IMR-90 (cell line): ENCODE measurements around the gene OR5L1. TPM values are rescaled to one million over a fixed set of nuclear protein-coding genes. Genes with fewer than 3 reads are reported as not detected.

Experiments used
- ATAC-seq: fragments of 200-7000 bp; cut with Tn5 transposase; 2 replicates; pipeline ENCODE4 v1.9.1; 2020; ENCODE audit warnings: low read depth, mild to moderate bottlenecking, moderate library complexity
- BruUV-seq: library from RNA; stranded (reverse); fragments of 400-500 nt; replicated peaks from 2 replicates; lab custom pipeline; 2021; lab: Mats Ljungman, UMichigan
- CTCF ChIA-PET: fragments of 300-600 bp; formaldehyde crosslinking; extraction: SDS; loops from one replicate; lab custom pipeline; 2021; ENCODE audit warnings: antibody characterized with exemption; lab: Yijun Ruan, JAX
- POLR2A ChIA-PET: fragments of 300-600 bp; sonication (Branson Sonifier 250); formaldehyde crosslinking; loops from one replicate; lab custom pipeline; 2022; ENCODE audit warnings: antibody characterized with exemption; ENCODE audit not compliant: unreplicated experiment; lab: Charles Lee
- DNase-seq: peaks from one replicate; pipeline ENCODE4 v3.0.0; 2013
- H2AFZ ChIP-seq: replicated peaks from 2 replicates; pipeline ENCODE3; 2013; ENCODE audit warnings: low read length, mild to moderate bottlenecking; ENCODE audit not compliant: poor library complexity
- H2AK5ac ChIP-seq: 2 replicates; pipeline ENCODE4 v1.6.1; 2013; ENCODE audit warnings: low read depth, low read length, inconsistent platforms
- H2AK9ac ChIP-seq: replicated peaks from 2 replicates; pipeline ENCODE3; 2013; ENCODE audit warnings: mild to moderate bottlenecking, low read depth, low read length, moderate library complexity; ENCODE audit not compliant: poor library complexity
- H2BK120ac ChIP-seq: 2 replicates; pipeline ENCODE4 v1.6.1; 2013; ENCODE audit warnings: low read depth, low read length, inconsistent platforms
- H2BK15ac ChIP-seq: 3 replicates; pipeline ENCODE4 v1.6.1; 2013; ENCODE audit warnings: low read depth, low read length, inconsistent platforms
- H2BK20ac ChIP-seq: 2 replicates; pipeline ENCODE4 v1.6.1; 2013; ENCODE audit warnings: low read depth, mild to moderate bottlenecking, inconsistent platforms, low read length, moderate library complexity
- H2BK5ac ChIP-seq: 2 replicates; pipeline ENCODE4 v1.6.1; 2013; ENCODE audit warnings: mild to moderate bottlenecking, low read depth, low read length, inconsistent platforms; ENCODE audit not compliant: poor library complexity, severe bottlenecking
- H3K14ac ChIP-seq: replicated peaks from 2 replicates; pipeline ENCODE4 v1.6.1; 2013; ENCODE audit warnings: low read depth, low read length, inconsistent platforms
- H3K18ac ChIP-seq: 2 replicates; pipeline ENCODE4 v1.6.1; 2013; ENCODE audit warnings: low read depth, low read length, control low read depth
- H3K23ac ChIP-seq: 2 replicates; pipeline ENCODE4 v1.6.1; 2013; ENCODE audit warnings: low read depth, low read length, inconsistent platforms
- H3K27ac ChIP-seq: 2 replicates; pipeline ENCODE4 v1.5.1; 2013; ENCODE audit warnings: mild to moderate bottlenecking, control low read depth, low read length; ENCODE audit not compliant: insufficient read depth
- H3K27me3 ChIP-seq: 2 replicates; pipeline ENCODE4 v1.6.1; 2013; ENCODE audit warnings: low read length; ENCODE audit not compliant: control insufficient read depth, insufficient read depth
- H3K36me3 ChIP-seq: 2 replicates; pipeline ENCODE4 v1.6.1; 2013; ENCODE audit warnings: low read length, mixed read lengths; ENCODE audit not compliant: control insufficient read depth, insufficient read depth
- H3K4ac ChIP-seq: 2 replicates; pipeline ENCODE4 v1.6.1; 2013; ENCODE audit warnings: low read depth, low read length, inconsistent platforms
- H3K4me1 ChIP-seq: 2 replicates; pipeline ENCODE4 v1.6.1; 2013; ENCODE audit warnings: low read length, mixed read lengths; ENCODE audit not compliant: control insufficient read depth, insufficient read depth
- H3K4me2 ChIP-seq: 2 replicates; pipeline ENCODE4 v1.6.1; 2013; ENCODE audit warnings: low read depth, mild to moderate bottlenecking, control low read depth, low read length, moderate library complexity
- H3K4me3 ChIP-seq: 2 replicates; pipeline ENCODE4 v1.5.1; 2013; ENCODE audit warnings: low read depth, mild to moderate bottlenecking, control low read depth, low read length, moderate library complexity; ENCODE audit not compliant: insufficient read depth
- H3K56ac ChIP-seq: 2 replicates; pipeline ENCODE4 v1.6.1; 2013; ENCODE audit warnings: low read length, inconsistent platforms; ENCODE audit not compliant: insufficient read depth; ENCODE audit errors: extremely low read depth
- H3K79me1 ChIP-seq, 2 experiments: 2 replicates each; pipeline ENCODE4 v1.6.1; 2013; ENCODE audit warnings: low read length in 2 of 2, inconsistent platforms in 1 of 2, low read depth in 1 of 2
- H3K9ac ChIP-seq: 2 replicates; pipeline ENCODE4 v1.6.1; 2013; ENCODE audit warnings: low read depth, low read length, control low read depth
- H3K9me1 ChIP-seq: 2 replicates; pipeline ENCODE4 v1.6.1; 2013; ENCODE audit warnings: low read length, inconsistent platforms; ENCODE audit not compliant: insufficient read depth
- H3K9me3 ChIP-seq: 2 replicates; pipeline ENCODE4 v1.6.1; 2013; ENCODE audit warnings: low read length; ENCODE audit not compliant: control insufficient read depth, insufficient read depth
- H4K20me1 ChIP-seq: 2 replicates; pipeline ENCODE4 v1.6.1; 2013; ENCODE audit warnings: low read length, inconsistent platforms; ENCODE audit not compliant: insufficient read depth
- H4K5ac ChIP-seq: 2 replicates; pipeline ENCODE4 v1.6.1; 2013; ENCODE audit warnings: mild to moderate bottlenecking, low read depth, low read length, control low read depth
- H4K8ac ChIP-seq, 2 experiments: 2 replicates each; pipeline ENCODE4 v1.6.1; 2013; ENCODE audit warnings: low read depth in 2 of 2, low read length in 2 of 2, control low read depth in 1 of 2, inconsistent platforms in 1 of 2
- H4K91ac ChIP-seq: 2 replicates; pipeline ENCODE4 v1.6.1; 2013; ENCODE audit warnings: low read depth, low read length, inconsistent platforms; ENCODE audit not compliant: insufficient read depth
- CHD1 ChIP-seq: IDR thresholded peaks from 2 replicates; pipeline ENCODE4 v1.6.1; 2012; ENCODE audit warnings: low read depth, low read length, improper control_type of control experiment
- MAFK ChIP-seq: IDR thresholded peaks from 2 replicates; pipeline ENCODE4 v1.6.1; 2012; ENCODE audit warnings: low read depth, low read length, improper control_type of control experiment
- WGBS, 2 experiments: methylation state at CpG; one replicate each; pipeline versions ENCODE4 v1.1.5 to v1.1.7; 2013; ENCODE audit warnings: missing lambda C conversion rate in 2 of 2; ENCODE audit not compliant: insufficient read length in 1 of 2; ENCODE audit errors: extremely low coverage in 2 of 2; 5-methylcytosine and 5-hydroxymethylcytosine counted together
- dilution Hi-C: fragments of 300-500 bp; cut with HindIII; formaldehyde crosslinking; loops from one replicate; pipeline ENCODE4 v1.14.3; 2018; ENCODE audit warnings: low sequenced_read_pairs; ENCODE audit not compliant: unreplicated experiment
- in situ Hi-C: fragments of 300-500 bp; cut with MboI; formaldehyde crosslinking; loops from 3 replicates; pipeline ENCODE4 v1.14.3; 2019; ENCODE audit warnings: low sequenced_read_pairs, inconsistent platforms, mixed read lengths
- intact Hi-C: fragments of 100-400 bp; cut with micrococcal nuclease; formaldehyde crosslinking; loops from 2 replicates; pipeline ENCODE4 v1.10.0; 2022
- polyA plus RNA-seq, 3 experiments: library from polyadenylated mRNA; depleted of rRNA; stranded (reverse); fragments of >200 nt; gene quantifications; 2 replicates each; pipeline ENCODE4 v1.2.3, GENCODE V29; 2012; ENCODE audit warnings: low replicate concordance in 1 of 3
- total RNA-seq: library from RNA; depleted of rRNA; stranded (reverse); fragments of >200 nt; gene quantifications from 2 replicates; pipeline ENCODE4 v1.2.3, GENCODE V29; 2012

The OR5L1 gene
- total and polyA plus RNA-seq, 2 of the 4 experiments (the other 2 are of a cell fraction) = not detected

DNA sequence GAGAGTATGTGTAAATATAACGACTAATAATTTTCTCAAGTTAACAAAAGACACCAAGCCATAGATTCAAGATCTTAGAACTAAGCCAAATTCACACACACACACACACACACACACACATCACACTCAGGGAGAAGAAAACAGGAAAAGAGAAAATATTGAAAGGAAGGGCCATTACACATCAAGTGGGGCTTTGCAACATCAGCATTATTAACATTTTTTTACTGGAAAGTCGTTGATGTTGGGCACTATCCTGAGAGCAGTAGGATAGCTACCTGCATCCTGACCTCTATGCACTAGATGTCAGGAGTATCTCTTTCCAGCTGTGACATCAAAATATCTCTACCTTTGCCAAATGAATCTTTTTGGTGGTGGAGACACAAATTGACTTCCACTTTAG is 36.3 kb downstream of the OR5L1 start:
- no TSS peak for BruUV-seq
- Histone ChIP-seq H4K20me1 (no peaks in the 10 kb centered on the region), H3K79me1 (no peaks in the 10 kb centered on the region), H3K4ac (no peak overlapping the region), H2BK120ac (no peak overlapping the region), H3K23ac (no peak overlapping the region), H4K5ac (no peak overlapping the region), H3K56ac (no peak overlapping the region), H2AK5ac (no peak overlapping the region), H3K4me3 (no peak overlapping the region), H3K9ac (no peak overlapping the region), H4K8ac (no peak overlapping the region), H3K36me3 (no peaks in the 10 kb centered on the region), H2AFZ (no peak overlapping the region), H3K27me3 (no peaks in the 10 kb centered on the region), H2BK15ac (no peak overlapping the region), H3K9me3 (0 out of 2 replicates have a peak, but pooled peaks cover 1% of the 10 kb centered on the region), H2BK20ac (no peak overlapping the region), H3K27ac (no peak overlapping the region), H3K18ac (no peak overlapping the region), H2AK9ac (no peak overlapping the region), H2BK5ac (peak overlapping the region; percentile 58), H3K9me1 (no peaks in the 10 kb centered on the region), H3K4me2 (no peak overlapping the region), H3K14ac (no peak overlapping the region), H3K4me1 (no peaks in the 10 kb centered on the region), H4K91ac (no peak overlapping the region)
- dilution Hi-C loops (no loop called here), intact Hi-C loops (no loop called here), in situ Hi-C loops (no loop called here)
- no peak for DNase-seq
- WGBS, 2 experiments = no CpG with 5 or more reads among the region's 2 CpGs
- CTCF ChIA-PET = no interaction called here
- ATAC-seq = no peak
- no peak for TF ChIP-seq CHD1
- peak; percentile 21; the same call in 1 of the 2 replicates for TF ChIP-seq MAFK
- POLR2A ChIA-PET = no interaction called here
